NB4 (cell line): ENCODE data around the gene ZNF831.

Source experiments
- POLR2A ChIP-seq: IDR thresholded peaks from 2 replicates; pipeline ENCODE4 v1.6.1; 2011; ENCODE audit warnings: mild to moderate bottlenecking; ENCODE audit not compliant: insufficient read length; ENCODE audit errors: extremely low read depth
- TF ChIP-seq, protein P1 (sequence below): IDR thresholded peaks from one replicate; pipeline ENCODE4 v1.5.1; 2012; ENCODE audit warnings: low read depth, low read length
- TF ChIP-seq, protein P2 (sequence below): IDR thresholded peaks from 2 replicates; pipeline ENCODE4 v1.6.1; 2011; ENCODE audit warnings: low read depth, low read length

DNA sequence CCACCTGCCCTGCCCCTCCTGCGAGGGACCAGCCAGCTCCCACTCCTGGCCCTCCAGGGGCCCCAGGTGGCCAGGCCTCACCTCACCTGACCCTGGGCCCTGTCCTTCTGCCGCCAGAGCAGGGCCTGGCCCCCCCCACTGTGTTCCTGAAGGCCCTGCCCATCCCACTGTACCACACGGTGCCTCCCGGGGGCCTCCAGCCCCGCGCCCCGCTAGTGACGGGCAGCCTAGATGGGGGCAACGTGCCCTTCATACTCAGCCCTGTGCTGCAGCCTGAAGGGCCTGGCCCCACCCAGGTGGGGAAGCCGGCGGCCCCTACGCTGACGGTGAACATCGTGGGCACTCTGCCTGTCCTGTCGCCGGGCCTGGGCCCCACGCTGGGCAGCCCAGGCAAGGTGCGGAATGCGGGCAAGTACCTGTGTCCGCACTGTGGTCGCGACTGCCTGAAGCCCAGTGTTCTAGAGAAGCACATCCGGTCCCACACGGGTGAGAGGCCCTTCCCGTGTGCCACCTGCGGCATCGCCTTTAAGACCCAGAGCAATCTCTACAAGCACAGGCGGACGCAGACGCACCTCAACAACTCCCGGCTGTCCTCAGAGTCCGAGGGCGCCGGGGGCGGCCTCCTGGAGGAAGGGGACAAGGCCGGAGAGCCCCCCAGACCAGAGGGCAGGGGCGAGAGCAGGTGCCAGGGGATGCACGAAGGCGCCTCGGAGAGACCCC is 27.6 kb downstream of the ZNF831 start:
- TF ChIP-seq, protein P1, sequence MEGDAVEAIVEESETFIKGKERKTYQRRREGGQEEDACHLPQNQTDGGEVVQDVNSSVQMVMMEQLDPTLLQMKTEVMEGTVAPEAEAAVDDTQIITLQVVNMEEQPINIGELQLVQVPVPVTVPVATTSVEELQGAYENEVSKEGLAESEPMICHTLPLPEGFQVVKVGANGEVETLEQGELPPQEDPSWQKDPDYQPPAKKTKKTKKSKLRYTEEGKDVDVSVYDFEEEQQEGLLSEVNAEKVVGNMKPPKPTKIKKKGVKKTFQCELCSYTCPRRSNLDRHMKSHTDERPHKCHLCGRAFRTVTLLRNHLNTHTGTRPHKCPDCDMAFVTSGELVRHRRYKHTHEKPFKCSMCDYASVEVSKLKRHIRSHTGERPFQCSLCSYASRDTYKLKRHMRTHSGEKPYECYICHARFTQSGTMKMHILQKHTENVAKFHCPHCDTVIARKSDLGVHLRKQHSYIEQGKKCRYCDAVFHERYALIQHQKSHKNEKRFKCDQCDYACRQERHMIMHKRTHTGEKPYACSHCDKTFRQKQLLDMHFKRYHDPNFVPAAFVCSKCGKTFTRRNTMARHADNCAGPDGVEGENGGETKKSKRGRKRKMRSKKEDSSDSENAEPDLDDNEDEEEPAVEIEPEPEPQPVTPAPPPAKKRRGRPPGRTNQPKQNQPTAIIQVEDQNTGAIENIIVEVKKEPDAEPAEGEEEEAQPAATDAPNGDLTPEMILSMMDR = no peak
- TF ChIP-seq POLR2A = no peak
- TF ChIP-seq, protein P2, sequence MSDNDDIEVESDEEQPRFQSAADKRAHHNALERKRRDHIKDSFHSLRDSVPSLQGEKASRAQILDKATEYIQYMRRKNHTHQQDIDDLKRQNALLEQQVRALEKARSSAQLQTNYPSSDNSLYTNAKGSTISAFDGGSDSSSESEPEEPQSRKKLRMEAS = no peak
